GM19240 (cell line): ENCODE measurements around the gene DNAJC10.

Experiments
- DNase-seq: peaks from one replicate; pipeline ENCODE4 v3.0.0; 2011; ENCODE audit warnings: low spot score; ENCODE audit not compliant: insufficient read length

The DNAJC10 gene

DNA sequence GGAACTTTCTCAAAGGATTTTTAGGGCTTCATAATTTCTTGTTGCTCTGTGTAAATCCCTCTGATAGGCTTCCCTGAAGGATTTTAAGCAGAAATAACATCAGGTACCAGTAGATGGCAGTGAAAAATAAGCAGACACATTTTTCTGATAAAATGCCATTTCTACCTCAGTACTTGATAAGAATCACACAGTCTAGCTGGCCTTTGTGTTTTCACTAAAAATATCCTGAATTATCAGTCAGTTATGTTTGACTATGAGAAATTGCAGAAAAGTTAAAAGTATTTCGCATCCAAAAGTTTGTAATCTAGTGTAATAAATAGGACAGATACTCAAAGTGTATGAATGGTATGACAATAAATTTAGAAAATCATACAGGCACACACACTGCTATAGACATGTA is 68.7 kb downstream of the DNAJC10 start:
- no peak for DNase-seq

DNA sequence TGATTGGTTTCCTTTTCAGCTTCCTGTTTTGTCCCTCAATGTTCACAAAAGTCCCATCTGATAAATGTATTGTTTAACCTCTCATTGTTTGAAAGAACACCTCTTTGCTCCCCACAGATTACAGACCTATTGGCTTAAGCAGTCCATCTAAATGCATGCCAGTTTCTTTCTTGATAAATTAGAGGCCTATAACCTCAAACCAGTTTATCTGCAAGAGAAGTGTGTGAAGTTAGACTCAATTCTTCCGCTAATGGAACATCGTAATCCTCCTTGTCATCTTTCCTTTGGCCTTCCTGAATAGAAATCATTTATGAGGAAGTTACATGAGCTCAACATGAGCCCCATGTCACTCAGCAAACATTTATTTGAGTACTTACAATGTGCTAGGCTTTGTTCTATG is 76.4 kb downstream of the DNAJC10 start:
- no peak for DNase-seq

- DNase-seq = no peak
Measured at GRCh38 chr2:182798736-182799135, 82.7 kb downstream of the DNAJC10 start.

GRCh38 chr2:182804128-182804527 is 88.1 kb downstream of the DNAJC10 start:
- no peak for DNase-seq

- DNase-seq = no peak
Measured at GRCh38 chr2:182807319-182807718, 91.3 kb downstream of the DNAJC10 start.

DNA sequence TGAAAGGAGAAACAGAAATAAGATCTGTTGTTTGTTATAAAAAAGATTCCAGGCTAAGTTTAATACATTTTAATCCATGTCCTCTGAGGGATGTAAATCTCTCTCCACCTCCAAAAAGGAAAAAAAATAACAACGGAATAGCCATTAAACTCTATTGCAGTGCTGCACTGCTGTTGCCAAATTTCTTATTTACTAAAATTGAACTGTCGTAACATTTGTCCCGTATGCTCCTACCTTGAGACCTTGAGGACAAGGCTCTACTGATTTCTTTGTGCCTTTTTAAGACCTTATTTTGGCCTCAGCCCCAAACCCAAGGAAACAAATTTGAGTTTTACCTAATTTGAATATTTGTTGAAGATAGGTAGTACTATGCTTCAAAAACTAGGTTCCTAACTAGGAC is 94.0 kb downstream of the DNAJC10 start:
- no peak for DNase-seq

DNA sequence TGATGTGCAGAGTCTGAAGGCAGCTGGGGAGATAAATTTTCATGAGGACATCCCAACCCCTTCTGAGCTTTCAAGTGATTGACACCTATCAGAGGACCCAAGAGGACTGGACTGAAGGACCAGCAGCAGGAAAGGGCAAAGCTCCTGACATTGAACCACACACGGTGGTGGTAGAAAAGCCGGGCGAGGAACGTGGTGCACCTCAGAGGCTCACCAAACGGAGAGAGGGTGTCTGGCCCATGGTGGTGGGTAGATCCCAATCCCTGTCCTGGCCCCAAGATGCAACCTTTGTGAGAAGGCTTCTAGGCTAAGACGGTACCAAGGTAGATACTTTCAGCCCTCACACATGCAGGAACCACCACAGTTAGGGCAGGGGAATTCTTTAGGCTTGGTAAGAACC is 98.3 kb downstream of the DNAJC10 start:
- no peak for DNase-seq

DNA sequence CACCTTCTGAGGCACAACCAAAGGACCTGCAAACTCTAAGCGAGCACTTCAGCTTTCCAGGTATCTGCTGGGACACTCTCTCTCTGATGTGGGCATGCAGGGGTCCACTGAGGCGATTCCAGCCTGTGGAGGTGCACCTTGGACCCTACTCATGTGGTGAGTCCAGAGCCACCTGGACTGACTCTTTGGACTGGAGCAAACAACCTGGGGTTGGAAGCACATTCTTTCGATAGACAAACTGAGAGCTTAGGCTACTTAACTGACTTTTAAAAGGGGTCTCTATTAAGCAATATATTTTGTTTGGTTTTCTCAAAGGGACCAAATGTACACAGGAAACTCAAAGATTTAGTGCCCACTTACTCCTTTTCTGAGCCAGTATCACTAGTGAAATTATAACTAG is 98.7 kb downstream of the DNAJC10 start:
- DNase-seq = no peak

- no peak for DNase-seq
Measured at GRCh38 chr2:182816866-182817265, 100.8 kb downstream of the DNAJC10 start.

DNA sequence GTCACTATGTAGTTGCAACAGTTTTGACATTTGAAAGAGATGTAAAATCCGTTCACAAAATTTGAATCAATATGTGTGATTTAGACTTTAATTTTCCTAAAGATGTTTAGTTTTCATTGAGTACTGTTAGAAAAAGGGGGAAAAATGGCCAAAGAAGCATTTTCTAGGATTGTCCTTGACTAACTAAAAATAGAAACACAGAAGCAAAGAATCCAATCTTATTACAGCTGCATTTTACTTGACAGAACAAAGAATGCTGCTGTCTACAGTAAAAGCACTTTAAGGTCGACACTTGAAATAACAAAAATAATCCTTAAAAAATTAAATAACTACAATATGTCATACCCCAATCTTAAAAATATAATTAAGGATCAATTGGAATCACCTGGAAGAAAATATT is 101.5 kb downstream of the DNAJC10 start:
- no peak for DNase-seq

DNA sequence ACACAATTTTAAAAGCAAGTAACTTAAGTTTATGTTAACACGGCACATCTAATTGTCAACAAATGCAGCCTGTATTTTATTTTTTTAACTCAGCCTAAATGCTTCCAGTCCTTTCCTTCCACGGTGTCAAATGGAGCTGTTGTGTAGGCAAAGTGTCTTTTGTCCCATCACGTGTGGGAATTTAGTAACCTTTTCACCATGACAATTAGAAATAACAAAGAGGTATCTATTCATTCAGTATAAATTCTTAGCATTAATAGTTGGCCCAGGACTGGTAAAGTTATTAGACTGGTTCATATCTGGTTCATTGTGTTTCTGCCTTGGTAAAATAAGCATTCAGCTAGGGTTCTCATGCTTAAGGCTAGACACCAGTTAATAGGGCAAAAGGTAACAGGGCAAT is 102.4 kb downstream of the DNAJC10 start:
- DNase-seq = no peak

- DNase-seq = no peak
Measured at GRCh38 chr2:182818925-182819324, 102.9 kb downstream of the DNAJC10 start.

DNA sequence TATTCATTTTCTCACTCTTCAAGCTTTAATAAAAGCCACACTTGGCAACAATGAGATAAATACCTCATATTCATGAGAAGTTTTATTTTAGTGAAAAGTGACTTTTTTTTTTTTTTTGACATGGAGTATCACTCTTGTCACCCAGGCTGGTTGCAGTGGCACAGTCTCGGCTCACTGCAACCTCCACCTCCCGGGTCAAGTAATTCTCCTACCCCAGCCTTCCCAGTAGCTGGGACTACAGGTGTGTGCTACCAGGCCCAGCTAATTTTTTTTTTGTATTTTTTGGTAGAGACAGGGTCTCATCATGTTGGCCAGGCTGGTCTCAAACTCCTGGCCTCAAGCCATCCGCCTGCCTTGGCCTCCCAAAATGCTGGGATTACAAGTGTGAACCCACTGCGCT is 103.4 kb downstream of the DNAJC10 start:
- no peak for DNase-seq

DNA sequence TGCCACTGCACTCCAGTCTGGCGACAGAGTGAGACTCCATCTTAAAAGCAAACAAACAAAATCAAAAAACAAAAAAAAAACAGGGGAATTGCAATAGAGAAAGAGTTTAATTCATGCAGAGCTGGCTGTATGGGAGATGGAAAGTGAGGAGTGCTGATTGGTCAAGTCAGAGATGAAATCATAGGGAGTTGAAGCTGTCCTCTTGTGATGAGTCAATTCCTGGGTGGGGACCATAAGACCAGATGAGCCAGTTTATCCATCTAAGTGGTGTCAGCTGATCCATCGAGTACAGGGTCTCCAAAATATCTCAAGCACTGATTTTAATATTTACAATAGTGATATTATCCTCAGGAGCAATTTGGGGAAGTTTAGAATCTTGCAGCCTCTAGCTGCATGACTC is 105.1 kb downstream of the DNAJC10 start:
- no peak for DNase-seq

DNA sequence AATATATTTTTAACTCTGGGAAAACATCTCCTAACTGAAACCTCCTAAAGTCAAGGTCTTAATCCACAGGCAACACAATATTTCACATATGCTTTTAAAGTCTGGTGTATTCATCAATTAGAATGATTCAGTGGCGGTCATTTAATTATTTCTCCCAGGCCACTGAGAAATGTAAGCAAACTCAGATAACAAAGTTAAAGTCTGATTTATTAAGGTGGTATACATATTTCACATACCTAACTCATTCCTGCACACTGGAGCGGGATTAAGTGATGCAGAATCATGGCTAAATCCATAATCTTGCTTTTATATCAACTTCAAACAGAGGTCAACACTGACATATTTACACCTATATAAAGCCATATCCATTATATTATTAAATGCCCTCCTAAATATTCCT is 106.7 kb downstream of the DNAJC10 start:
- no peak for DNase-seq

- no peak for DNase-seq
Measured at GRCh38 chr2:182824056-182824766, 108.2 kb downstream of the DNAJC10 start.

GRCh38 chr2:182824767-182825158 is 108.7 kb downstream of the DNAJC10 start:
- DNase-seq = no peak

DNA sequence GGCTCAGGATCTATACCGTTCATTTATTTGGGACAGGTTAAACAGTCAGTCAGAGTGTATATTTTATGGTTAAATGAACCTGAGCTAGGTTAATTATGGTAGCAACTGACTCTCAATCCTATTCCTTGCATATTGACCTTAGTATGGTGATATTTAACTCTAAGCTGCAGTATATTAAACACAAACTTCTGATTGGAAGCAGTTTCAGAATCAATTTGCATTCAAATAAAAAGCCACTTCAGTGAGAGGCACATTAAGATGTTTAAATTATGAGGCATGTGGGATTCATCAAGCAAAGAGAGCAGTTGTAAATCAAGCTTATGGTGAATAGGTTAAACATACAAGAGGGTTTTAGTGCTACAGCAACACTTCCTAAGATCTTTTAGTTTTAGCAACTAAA is 110.0 kb downstream of the DNAJC10 start:
- no peak for DNase-seq

- no peak for DNase-seq
Measured at GRCh38 chr2:182826496-182826895, 110.4 kb downstream of the DNAJC10 start.

DNA sequence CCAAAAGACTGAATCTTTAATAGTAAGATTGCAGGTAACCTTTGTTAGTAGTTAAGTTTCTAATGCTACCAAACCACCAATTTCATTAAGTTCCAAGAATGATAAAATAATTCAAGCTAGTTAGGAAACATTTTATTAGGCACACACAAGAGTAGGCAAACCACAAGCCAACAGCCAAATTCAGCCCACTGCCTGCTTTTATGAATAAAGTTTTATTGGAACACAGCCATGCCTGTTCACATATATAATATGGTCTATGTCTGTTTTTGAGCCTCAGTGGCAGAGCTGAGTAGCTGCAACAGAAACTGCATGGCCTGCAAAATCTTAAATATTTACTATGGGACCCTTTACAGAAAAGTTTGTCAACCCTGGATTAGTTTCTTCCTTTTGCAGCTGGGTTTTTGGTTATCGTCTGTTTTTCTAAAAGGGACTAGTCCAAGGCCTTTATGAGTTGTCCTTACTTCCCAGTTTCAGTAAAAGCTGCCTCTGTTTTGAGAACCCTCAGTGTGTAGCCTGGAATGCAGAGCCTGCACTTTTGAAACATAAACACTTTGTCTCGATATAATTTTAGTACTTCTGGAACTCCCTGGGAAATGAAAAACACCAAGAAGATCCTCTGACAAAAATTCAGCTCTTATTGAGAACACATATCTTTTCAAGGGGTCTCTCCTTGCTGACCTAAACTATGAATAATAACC is 111.3 kb downstream of the DNAJC10 start:
- DNase-seq = no peak

GRCh38 chr2:182831101-182831500 is 115.0 kb downstream of the DNAJC10 start:
- no peak for DNase-seq

- no peak for DNase-seq
Measured at GRCh38 chr2:182831921-182832320, 115.9 kb downstream of the DNAJC10 start.
